H1 (cell line): Measurements from ENCODE around the gene GRIK2. TPM values are rescaled to one million over a fixed set of nuclear protein-coding genes. Genes with fewer than 3 reads are reported as not detected.

Experiments
- BRCA1 ChIP-seq: IDR thresholded peaks from 2 replicates; pipeline ENCODE4 v1.6.1; 2012; ENCODE audit warnings: low read depth, low read length, improper control_type of control experiment
- CHD2 ChIP-seq: IDR thresholded peaks from 2 replicates; pipeline ENCODE4 v1.6.1; 2012; ENCODE audit warnings: low read length, improper control_type of control experiment
- JUN ChIP-seq: IDR thresholded peaks from 2 replicates; pipeline ENCODE4 v1.6.1; 2011; ENCODE audit warnings: low read depth, mild to moderate bottlenecking, improper control_type of control experiment, low read length
- NANOG ChIP-seq: IDR thresholded peaks from 2 replicates; pipeline ENCODE4 v1.6.1; 2011; ENCODE audit warnings: low read length, low read depth, mild to moderate bottlenecking, inconsistent platforms; ENCODE audit not compliant: insufficient read depth, poor library complexity, severe bottlenecking
- RNF2 ChIP-seq: fragments of 200-900, 300-1000 bp; sonication (generic); IDR thresholded peaks from 2 replicates; pipeline ENCODE4 v1.7.1; 2016; ENCODE audit warnings: borderline replicate concordance, low read depth, mild to moderate bottlenecking, antibody characterized with exemption, low read length; ENCODE audit not compliant: poor library complexity, severe bottlenecking; ENCODE audit errors: missing control alignments
- SIN3A ChIP-seq, 2 experiments: IDR thresholded peaks in 1 of 2; conservative IDR thresholded peaks in 1 of 2; 2 replicates each; pipeline ENCODE4 v1.6.1; 2011 to 2012; ENCODE audit warnings: low read length in 2 of 2, improper control_type of control experiment in 1 of 2, low read depth in 1 of 2, mild to moderate bottlenecking in 1 of 2
- polyA plus RNA-seq, 7 experiments: library from polyadenylated mRNA; depleted of rRNA in 3 of 7; stranded (reverse) in 5 of 7; unstranded in 2 of 7; fragments of >200 nt in 5 of 7; fragments of 200-250 nt in 2 of 7; gene quantifications; 1 replicate in 5 of 7; 2 replicates in 1 of 7; 4 replicates in 1 of 7; pipeline versions ENCODE4 v1.2.1 to v1.2.3, GENCODE V29; 2011 to 2013; ENCODE audit warnings: missing spikeins in 2 of 7, mixed read lengths in 2 of 7
- total RNA-seq: library from RNA; stranded (reverse); fragmentation: NEBNext Ultra II Directional; extraction: Animal tissue kit (Norgen Biotek cat#: 25700); gene quantifications from 2 replicates; pipeline ENCODE4 v1.2.1, GENCODE V29; 2021
- TF ChIP-seq, protein P1 (sequence below): fragments of 300-600 bp; sonication (generic); IDR thresholded peaks from 2 replicates; pipeline ENCODE4 v1.7.1; 2012; ENCODE audit warnings: low read length, moderate library complexity, mild to moderate bottlenecking, inconsistent platforms; ENCODE audit not compliant: insufficient replicate concordance
- TF ChIP-seq, protein P2 (sequence below): IDR thresholded peaks from 2 replicates; pipeline ENCODE4 v1.6.1; 2011; ENCODE audit warnings: low read depth, mild to moderate bottlenecking, low read length; ENCODE audit not compliant: insufficient read depth

Gene GRIK2
- total and polyA plus RNA-seq, 2 of the 8 experiments (the other 6 are each of a cell fraction or from before 2014, with no cell fraction given), result 1.8 to 2.2 TPM

DNA sequence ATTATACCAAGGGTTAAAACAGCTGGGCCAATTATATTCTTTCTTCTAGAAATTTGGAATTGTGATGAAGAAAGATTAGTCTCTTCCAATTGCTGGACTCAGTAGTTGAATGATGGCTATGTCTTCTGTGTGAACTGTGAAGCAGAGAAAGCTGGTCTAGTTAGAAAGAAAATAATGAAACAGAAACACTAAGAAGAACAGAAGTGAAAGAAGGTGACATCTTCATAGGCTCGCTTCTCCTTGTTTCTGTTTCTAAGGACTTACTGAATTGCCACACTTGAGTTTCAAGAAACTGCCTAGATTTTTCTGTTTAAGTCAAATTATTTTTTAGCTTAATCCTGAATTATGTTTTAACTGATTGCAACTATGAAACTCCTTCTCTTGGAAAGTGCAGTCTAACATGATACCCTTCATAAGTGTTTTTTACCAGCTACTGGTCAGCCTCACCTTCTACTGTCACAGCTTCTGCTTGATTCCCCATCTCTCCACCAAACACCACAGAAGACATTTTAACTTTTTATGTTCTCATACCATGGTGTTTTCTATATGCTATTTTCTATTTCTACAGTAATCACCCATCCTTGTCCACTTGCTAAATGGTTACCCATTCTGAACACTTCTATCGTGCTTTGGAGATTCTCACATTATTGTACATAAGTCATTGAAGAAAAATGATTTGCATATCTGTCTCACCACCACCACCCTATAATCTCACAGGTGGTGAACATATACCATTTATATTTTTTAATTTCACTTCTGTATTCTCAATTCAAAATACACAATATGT is 268.8 kb downstream of the GRIK2 start (continued):
- TF ChIP-seq, protein P1, sequence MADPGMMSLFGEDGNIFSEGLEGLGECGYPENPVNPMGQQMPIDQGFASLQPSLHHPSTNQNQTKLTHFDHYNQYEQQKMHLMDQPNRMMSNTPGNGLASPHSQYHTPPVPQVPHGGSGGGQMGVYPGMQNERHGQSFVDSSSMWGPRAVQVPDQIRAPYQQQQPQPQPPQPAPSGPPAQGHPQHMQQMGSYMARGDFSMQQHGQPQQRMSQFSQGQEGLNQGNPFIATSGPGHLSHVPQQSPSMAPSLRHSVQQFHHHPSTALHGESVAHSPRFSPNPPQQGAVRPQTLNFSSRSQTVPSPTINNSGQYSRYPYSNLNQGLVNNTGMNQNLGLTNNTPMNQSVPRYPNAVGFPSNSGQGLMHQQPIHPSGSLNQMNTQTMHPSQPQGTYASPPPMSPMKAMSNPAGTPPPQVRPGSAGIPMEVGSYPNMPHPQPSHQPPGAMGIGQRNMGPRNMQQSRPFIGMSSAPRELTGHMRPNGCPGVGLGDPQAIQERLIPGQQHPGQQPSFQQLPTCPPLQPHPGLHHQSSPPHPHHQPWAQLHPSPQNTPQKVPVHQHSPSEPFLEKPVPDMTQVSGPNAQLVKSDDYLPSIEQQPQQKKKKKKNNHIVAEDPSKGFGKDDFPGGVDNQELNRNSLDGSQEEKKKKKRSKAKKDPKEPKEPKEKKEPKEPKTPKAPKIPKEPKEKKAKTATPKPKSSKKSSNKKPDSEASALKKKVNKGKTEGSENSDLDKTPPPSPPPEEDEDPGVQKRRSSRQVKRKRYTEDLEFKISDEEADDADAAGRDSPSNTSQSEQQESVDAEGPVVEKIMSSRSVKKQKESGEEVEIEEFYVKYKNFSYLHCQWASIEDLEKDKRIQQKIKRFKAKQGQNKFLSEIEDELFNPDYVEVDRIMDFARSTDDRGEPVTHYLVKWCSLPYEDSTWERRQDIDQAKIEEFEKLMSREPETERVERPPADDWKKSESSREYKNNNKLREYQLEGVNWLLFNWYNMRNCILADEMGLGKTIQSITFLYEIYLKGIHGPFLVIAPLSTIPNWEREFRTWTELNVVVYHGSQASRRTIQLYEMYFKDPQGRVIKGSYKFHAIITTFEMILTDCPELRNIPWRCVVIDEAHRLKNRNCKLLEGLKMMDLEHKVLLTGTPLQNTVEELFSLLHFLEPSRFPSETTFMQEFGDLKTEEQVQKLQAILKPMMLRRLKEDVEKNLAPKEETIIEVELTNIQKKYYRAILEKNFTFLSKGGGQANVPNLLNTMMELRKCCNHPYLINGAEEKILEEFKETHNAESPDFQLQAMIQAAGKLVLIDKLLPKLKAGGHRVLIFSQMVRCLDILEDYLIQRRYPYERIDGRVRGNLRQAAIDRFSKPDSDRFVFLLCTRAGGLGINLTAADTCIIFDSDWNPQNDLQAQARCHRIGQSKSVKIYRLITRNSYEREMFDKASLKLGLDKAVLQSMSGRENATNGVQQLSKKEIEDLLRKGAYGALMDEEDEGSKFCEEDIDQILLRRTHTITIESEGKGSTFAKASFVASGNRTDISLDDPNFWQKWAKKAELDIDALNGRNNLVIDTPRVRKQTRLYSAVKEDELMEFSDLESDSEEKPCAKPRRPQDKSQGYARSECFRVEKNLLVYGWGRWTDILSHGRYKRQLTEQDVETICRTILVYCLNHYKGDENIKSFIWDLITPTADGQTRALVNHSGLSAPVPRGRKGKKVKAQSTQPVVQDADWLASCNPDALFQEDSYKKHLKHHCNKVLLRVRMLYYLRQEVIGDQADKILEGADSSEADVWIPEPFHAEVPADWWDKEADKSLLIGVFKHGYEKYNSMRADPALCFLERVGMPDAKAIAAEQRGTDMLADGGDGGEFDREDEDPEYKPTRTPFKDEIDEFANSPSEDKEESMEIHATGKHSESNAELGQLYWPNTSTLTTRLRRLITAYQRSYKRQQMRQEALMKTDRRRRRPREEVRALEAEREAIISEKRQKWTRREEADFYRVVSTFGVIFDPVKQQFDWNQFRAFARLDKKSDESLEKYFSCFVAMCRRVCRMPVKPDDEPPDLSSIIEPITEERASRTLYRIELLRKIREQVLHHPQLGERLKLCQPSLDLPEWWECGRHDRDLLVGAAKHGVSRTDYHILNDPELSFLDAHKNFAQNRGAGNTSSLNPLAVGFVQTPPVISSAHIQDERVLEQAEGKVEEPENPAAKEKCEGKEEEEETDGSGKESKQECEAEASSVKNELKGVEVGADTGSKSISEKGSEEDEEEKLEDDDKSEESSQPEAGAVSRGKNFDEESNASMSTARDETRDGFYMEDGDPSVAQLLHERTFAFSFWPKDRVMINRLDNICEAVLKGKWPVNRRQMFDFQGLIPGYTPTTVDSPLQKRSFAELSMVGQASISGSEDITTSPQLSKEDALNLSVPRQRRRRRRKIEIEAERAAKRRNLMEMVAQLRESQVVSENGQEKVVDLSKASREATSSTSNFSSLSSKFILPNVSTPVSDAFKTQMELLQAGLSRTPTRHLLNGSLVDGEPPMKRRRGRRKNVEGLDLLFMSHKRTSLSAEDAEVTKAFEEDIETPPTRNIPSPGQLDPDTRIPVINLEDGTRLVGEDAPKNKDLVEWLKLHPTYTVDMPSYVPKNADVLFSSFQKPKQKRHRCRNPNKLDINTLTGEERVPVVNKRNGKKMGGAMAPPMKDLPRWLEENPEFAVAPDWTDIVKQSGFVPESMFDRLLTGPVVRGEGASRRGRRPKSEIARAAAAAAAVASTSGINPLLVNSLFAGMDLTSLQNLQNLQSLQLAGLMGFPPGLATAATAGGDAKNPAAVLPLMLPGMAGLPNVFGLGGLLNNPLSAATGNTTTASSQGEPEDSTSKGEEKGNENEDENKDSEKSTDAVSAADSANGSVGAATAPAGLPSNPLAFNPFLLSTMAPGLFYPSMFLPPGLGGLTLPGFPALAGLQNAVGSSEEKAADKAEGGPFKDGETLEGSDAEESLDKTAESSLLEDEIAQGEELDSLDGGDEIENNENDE, result no peak
- TF ChIP-seq, protein P2, sequence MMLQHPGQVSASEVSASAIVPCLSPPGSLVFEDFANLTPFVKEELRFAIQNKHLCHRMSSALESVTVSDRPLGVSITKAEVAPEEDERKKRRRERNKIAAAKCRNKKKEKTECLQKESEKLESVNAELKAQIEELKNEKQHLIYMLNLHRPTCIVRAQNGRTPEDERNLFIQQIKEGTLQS, result no peak
- TF ChIP-seq RNF2, result no peak
- no peak for TF ChIP-seq BRCA1
- TF ChIP-seq JUN, result no peak
- TF ChIP-seq NANOG, result no peak
- TF ChIP-seq CHD2, result no peak
- no peak for TF ChIP-seq SIN3A (conservative IDR thresholded peaks at IDR 0.05 in 1 of 2, IDR thresholded peaks at IDR 0.05 in 1 of 2; ENCODE audit: low read depth in 1 of 2, low read length in 2 of 2)
- TF ChIP-seq, all 59 proteins: peak for 0
